ENCODE data around the gene IFT20.
A peak's percentile ranks its signal among the peaks of the same experiment; 100 is the strongest.
"Not testable (repeated sequence)": the region's sequence is repeated elsewhere in the genome, so short reads cannot be mapped to it uniquely, and the experiment has no call there.

IFT20 gene

DNA sequence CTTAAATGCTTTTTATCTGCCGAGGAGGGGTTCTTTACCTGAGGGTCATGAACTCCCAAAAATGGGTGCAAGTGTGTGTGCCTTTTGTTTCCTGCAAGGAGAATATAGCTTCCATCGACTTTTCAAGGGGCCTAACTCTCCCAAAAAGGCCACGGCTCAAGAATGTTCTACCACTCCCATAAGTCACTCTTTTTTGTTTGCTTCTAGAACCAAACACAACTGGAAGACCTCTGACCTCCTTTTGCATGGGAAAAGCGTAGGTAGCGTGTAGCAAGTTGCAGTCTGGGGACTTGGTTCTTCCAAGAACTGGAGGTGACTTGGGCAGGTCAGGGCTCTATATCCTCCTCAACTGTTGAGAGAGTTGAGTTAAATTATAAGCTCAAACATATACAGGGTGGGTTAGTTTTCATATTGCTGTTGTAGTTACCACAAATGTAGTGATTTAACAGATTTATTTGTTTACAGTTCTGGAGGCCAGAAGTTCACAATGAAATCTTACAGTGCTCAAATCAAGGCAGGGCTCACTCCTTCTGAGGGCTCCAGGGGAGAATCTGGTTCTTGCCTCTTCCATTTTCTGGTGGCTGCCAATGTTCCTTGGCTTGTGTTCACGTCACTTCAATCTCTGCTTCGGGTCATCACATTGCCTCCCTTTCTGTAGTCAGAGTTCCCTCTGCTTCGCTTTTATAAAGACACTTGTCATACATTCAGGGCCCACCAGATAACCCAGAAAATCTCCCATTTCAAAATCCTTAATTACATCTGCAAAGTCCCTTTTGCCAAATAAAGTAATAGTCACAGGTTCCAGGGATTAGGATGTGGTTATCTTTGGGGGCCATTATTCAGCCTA is 14.8 kb downstream of the IFT20 start:
- no peak for TF ChIP-seq POLR2A (IDR thresholded peaks at IDR 0.05; ENCODE audit: low read length)
- TF ChIP-seq GATA1 (IDR thresholded peaks at IDR 0.05; ENCODE audit: low read depth, low read length) = no peak
- DNase-seq = no peak

DNA sequence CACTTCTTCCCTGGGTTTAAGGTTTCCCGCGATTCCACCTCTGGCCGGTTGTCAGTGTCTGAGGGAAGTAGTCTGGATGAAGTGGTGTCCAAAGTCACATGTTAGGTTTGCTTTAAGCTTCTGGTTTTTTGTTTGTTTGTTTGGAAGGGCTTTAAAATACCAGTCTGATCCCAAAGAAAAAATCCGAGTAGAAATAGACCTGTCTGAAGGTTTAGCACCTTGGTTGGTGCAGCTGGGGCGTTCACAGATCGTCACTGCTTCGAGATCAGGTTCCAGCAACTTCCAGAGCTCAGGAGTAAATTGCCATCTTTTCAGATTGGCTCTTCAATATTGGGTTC is 15.7 kb downstream of the IFT20 start:
- DNase-seq = no peak
- TF ChIP-seq GATA1 (IDR thresholded peaks at IDR 0.05; ENCODE audit: low read depth, low read length) = no peak
- TF ChIP-seq POLR2A (IDR thresholded peaks at IDR 0.05; ENCODE audit: low read length) = no peak

DNA sequence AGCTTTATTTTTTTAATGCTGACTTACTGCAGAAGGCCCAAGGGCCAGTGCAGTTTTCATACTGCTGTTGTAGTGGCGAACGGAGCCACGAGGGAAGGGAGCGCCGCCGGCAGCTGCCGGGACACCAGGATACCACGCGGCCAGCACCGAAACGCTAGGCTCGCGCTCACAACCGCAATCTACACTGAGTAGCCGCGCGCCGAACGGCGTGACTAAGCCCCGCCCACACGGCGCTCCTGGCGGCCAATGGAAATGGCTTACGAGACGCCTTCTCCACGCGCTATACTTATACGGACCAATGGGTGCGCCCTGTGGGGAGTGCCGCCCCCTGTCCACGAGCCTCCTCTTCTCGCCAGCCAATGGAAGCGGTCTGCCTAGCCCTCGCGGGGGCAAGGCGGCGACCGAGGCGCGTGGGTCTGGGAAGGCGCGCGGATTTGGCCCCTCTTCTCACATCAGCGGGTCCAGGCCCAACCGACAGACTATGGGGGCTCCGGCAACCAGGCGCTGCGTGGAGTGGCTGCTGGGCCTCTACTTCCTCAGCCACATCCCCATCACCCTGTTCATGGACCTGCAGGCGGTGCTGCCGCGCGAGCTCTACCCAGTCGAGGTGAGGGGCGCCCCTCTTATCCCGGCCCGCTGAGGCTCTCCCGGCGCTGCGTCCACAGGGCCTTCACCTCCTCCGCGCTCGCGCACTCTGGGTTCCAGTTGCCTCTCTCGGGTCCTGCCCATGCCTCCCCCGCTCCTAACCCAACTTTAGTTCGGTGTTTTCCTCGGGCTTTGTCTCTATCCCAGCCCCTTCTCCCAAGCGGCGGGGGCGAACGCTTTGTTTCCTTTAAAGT is 16.3 kb downstream of the IFT20 start, which contains the start of gene TMEM97:
Gene TMEM97 (plus strand): TSS at position 442 of the 839 bp plus-strand sequence. CDS start 40 bp downstream, at position 482.
- DNase-seq = peak; percentile 98
- TF ChIP-seq POLR2A (IDR thresholded peaks at IDR 0.05; ENCODE audit: low read length) (peak; percentile 86), GATA1 (IDR thresholded peaks at IDR 0.05; ENCODE audit: low read depth, low read length) (no peak)

DNA sequence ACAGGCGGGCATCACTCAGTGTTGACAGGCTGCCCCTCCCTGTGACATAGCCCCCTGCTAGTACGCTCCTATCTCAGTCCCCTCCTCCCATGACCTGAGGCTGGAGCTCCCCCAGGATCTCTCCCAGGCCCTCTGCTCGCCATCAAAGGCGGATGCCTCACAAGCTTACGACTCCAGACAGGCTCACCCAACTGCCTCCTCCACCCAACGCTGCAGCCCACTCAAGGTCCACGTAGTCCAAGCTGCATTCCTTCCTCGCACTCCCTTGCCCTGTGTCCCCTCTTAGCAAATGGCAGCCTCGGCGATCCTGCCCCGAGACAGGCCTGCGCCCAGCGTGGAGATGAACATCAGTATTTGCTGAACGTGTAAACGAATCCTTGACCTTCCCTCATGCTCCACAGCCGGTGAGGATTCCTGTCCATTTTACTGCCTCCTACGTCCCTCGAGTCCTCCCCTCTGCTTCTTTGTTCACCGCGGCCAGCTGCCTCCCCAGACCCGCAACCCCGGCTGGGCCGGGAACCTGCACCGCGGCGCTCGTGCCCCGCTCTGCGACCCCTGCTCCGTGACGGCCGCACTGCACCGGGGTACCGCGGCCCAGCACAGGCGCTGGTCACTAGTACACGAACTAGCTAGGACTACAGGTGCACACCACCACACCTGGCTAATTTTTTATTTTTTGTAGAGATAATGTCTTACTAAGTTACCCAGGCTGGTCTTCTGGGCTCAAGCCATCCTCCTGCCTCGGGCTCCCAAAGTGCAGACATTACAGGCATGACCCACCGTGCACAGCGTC is 17.1 kb downstream of the IFT20 start:
- peak; percentile 48 to 61 for DNase-seq
- TF ChIP-seq GATA1 (IDR thresholded peaks at IDR 0.05; ENCODE audit: low read depth, low read length) (no peak), POLR2A (IDR thresholded peaks at IDR 0.05; ENCODE audit: low read length) (no peak)

DNA sequence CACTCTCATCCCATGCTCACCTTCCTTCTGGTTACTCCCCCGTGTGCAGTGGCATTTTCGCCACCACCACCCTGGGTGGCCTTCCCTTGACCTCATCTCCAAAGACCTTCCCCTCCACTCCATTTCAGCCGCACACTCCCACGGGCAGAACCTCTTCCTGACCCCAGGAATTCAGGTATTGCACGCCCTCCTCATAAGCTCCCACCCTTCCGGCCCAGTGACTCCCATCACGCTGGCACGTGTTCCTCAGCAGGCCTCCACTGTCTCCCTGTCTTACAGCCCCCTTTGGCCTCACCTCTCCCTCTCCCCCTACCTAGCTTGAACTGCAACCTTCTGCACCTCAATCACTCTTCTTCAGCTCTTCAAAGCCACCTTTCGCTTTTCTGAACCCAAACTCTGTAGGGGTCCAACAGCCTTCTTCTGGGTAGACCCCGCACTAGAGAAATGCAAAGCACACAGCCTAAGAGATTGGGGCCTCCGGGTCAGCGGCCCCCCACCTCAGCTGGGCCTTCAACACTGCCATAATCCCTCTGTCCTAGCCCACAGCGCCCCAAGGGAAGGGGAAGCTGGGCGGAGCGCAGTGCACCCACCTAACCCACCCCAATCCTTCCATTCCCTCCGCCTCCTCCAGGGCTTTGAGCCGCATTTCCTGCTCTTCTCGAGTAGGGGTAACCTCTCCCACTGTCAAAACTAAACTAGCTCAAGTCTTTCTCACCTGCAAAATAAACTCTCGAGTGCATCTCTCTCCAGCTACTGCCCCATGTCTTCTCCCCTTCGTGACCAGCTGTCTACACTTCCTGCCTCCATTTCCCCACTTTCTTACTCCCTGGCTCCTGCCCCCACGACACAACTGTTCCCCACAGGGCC is 17.9 kb downstream of the IFT20 start:
- TF ChIP-seq POLR2A (IDR thresholded peaks at IDR 0.05; ENCODE audit: low read length) = no peak
- TF ChIP-seq GATA1 (IDR thresholded peaks at IDR 0.05; ENCODE audit: low read depth, low read length) = no peak
- no peak for DNase-seq

DNA sequence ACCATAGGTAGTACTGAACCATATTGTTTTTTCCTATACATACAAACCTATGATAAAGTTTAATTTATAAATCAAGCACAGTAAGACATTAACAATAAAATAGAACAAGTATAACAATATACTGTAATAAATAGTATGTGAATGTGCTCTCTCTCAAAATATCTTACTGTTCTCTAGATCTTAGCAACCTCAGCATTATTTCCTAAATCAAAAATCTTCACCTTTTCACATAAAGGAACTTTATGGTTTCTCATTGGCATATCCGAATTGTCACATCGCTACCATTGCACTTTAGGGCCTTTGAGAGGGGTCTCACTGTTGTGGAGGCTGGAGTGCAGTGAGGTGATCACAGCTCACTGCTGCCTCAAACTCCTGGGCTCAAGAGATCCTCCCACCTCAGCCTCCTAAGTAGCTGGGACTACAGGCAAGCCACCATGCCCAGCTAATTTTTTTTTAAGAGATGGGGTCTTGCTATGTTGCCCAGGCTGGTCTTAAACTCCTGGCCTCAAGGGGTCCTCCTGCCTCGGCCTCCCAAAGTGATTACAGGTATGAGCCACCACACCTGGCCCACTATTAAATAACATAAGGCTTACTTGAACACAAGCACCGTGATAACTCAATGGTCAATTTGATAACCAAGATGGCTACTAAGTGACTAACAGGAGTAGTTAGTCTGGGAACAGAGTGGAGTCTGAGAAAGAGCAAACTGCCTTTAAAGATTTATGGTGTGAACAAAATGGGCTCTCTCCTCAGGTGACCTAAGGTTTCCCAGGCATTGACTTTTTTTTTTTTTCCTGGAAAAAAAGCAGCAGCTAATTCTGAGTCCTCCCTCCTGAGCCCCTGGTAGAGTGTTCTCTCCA is 19.2 kb downstream of the IFT20 start:
- no peak for DNase-seq
- TF ChIP-seq POLR2A (IDR thresholded peaks at IDR 0.05; ENCODE audit: low read length) (no peak), GATA1 (IDR thresholded peaks at IDR 0.05; ENCODE audit: low read depth, low read length) (no peak)

DNA sequence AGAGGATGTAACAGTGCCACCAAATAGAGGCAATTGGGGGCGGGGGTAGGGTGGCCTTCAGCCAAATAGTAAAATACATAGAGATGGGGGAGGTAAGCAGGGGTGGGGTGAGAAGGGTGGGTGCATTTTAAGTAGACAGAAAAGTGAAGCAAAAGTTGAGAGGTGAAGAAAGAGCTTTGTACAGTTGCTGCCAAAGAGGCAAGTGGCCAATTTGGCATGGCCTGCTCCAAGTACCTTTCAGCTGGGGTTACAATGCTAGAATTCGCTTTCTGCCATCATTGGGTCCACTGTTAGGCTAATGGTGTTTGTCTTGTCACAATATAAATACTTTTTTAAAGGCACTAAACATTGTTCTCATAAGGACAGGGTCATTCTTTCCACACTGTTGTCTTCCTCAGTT is 21.4 kb downstream of the IFT20 start:
- DNase-seq = no peak
- TF ChIP-seq POLR2A (IDR thresholded peaks at IDR 0.05; ENCODE audit: low read length) = no peak
- TF ChIP-seq GATA1 (IDR thresholded peaks at IDR 0.05; ENCODE audit: low read depth, low read length) = no peak

DNA sequence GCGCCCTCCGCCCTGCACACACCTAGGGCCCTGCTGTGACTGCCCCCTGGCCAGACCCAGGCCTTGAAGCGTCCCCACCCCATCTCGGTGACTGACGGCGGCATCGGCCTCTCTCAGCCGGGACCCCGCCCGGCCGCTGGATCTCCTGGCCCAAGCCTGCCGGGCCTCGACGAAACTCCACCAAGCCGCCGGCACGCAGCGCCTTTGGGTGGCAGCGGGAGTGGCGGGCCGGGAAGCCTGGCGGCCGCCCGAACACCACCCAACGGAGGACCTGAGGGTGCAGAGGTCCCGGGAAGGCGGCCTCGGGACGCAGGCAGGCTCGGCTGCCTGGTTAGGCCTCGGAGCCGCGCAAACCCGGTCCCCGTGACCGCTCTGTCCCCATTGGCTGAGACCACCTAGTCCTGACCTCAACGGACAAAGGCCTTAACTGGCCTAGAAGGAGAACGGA is 28.3 kb downstream of the IFT20 start:
- TF ChIP-seq POLR2A (IDR thresholded peaks at IDR 0.05; ENCODE audit: low read length) (no peak), GATA1 (IDR thresholded peaks at IDR 0.05; ENCODE audit: low read depth, low read length) (no peak)

DNA sequence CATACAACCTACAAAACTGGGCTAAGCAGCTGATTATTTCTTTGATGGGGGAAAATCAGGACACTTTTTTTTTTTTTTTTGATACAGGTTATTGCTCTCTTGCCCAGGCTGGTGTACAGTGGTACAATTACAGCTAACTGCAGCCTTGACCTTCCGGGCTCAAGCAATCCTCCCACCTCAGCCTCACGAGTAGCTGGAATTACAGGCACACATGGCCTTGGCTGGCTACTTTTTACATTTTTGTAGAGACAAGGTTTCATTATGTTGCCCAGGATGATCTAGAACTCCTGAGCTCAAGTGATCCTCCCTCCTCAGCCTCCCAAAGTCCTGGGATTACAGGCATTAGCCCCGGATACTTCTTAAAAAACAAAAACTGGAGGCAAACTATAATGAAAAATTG is 36.8 kb downstream of the IFT20 start:
- no peak for TF ChIP-seq POLR2A (IDR thresholded peaks at IDR 0.05; ENCODE audit: low read length)
- no peak for TF ChIP-seq GATA1 (IDR thresholded peaks at IDR 0.05; ENCODE audit: low read depth, low read length)
- no peak for DNase-seq

More for the DNA sequence above, 28.3 kb downstream of the IFT20 start:
- DNase-seq = no peak

DNA sequence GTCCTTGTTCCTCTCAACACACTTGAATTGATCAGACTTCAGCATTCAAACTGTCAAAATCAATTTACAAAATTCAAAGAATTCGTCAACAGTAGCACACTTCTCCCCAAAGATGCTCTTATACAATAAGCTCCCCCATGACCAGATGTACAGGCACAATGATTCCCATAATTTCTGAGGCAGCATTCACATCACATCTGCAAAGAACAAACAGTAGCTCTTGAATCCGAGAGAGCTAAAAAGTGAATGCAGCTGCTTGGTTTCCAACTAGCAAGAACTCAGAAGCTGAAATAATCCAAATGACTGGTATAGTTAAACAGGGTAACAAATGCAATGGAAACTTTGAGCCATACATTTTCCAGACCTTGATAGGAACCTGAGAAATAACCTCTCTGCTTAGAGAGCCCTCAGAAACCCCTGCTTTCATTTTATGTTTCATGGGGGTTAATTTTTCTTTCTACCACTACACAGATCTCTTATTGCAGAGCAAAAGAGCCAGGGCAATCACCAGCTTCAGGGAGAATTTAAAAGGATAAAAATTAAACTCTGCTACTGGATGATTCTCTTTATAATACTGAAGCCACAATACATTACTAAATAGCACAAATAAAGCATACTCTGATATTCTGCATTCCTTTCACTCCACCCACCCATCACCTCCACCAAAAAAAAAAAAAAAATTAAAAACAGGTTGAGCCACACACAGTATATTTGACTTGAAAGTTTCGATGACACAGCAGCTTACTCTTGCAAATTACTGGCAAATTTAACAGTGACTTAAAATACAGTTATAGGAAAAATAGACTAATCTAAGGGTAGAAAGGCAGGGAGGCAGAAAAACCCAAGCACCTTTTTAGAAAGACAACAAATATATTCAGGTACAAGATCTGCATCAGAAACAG is 39.3 kb downstream of the IFT20 start:
- no peak for DNase-seq
- no peak for TF ChIP-seq GATA1 (IDR thresholded peaks at IDR 0.05; ENCODE audit: low read depth, low read length)
- no peak for TF ChIP-seq POLR2A (IDR thresholded peaks at IDR 0.05; ENCODE audit: low read length)

DNA sequence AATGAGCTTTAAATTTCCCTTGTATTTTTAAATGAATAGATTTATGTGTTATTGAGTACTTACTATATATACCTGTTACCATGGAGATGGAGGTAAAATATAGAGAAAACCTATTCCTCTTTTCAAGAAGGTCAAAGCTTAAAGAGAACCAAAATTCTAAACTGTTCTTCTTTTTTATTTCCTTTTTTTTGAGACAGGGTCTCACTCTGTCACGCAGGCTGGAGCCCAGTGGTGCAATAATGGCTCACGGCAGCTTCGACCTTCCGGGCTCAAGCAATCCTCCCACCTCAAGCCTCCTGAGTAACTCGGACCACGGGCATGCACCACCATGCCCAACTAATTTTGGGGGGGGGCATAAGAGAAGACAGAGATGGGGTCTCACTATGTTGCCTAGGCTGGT is 41.3 kb downstream of the IFT20 start:
- no peak for TF ChIP-seq GATA1 (IDR thresholded peaks at IDR 0.05; ENCODE audit: low read depth, low read length)
- TF ChIP-seq POLR2A (IDR thresholded peaks at IDR 0.05; ENCODE audit: low read length) = no peak
- no peak for DNase-seq

DNA sequence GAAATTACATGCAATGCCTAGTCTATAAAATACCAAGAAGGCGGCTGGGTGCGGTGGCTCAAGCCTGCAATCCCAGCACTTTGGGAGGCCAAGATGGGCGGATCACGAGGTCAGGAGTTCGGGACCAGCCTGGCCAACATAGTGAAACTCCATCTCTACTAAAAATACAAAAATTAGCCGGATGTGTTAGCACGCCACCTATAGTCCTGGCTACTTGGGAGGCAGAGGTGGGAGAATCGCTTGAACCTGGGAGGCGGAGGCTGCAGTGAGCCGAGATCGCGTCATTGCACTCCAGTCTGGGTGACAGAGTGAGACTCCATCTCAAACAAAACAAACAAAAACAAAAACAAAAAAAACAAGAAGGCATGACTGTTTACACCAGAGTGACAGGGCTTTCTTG is 42.4 kb downstream of the IFT20 start:
- not testable (repeated sequence) for DNase-seq
